ENCODE data around the gene YBX1. TPM values are rescaled to one million over a fixed set of nuclear protein-coding genes. Genes with fewer than 3 reads are reported as not detected.

The YBX1 gene
- total RNA-seq, 1 donor, result 491 TPM

GRCh38 chr1:42739753-42740700 is 57.8 kb downstream of the YBX1 start, which contains the start of gene CLDN19:
Gene CLDN19, minus strand, starts transcription at chr1:42740236. Its CDS starts 173 bp downstream, at chr1:42740063.
- DNase-seq (ENCODE audit: insufficient read length, low spot score, missing footprints), result peak; percentile 78
- no peak within 1 kb of the TSS for H2AFZ ChIP-seq (ENCODE audit: low read length)
- H3K27me3 ChIP-seq (ENCODE audit: insufficient read depth, low read length), result no peaks in the 10 kb centered on the region

GRCh38 chr1:42740851-42741580 is 58.8 kb downstream of the YBX1 start:
- Histone ChIP-seq H3K4me3 (ENCODE audit: insufficient read depth, low read length) (no peak overlapping the region), H3K9me3 (ENCODE audit: low read depth, low read length) (no peaks in the 10 kb centered on the region), H4K20me1 (ENCODE audit: insufficient read depth, low read length) (no peaks in the 10 kb centered on the region), H2AFZ (ENCODE audit: low read length) (no peak overlapping the region), H3K4me2 (ENCODE audit: insufficient read depth, low read length) (no peak overlapping the region), H3K27ac (ENCODE audit: low read depth, low read length) (no peak overlapping the region), H3K4me1 (ENCODE audit: insufficient read depth, low read length) (no peaks in the 10 kb centered on the region), H3K36me3 (ENCODE audit: insufficient read depth, low read length) (peaks cover 6% of the 10 kb centered on the region), H3K27me3 (ENCODE audit: insufficient read depth, low read length) (no peaks in the 10 kb centered on the region), H3K79me2 (ENCODE audit: insufficient read depth, low read length) (no peaks in the 10 kb centered on the region)
- DNase-seq (ENCODE audit: insufficient read length, low spot score, missing footprints), result peak; percentile 74
- TF ChIP-seq CTCF (IDR thresholded peaks at IDR 0.05; ENCODE audit: extremely low read depth, low read depth, low read length), result no peak

More at GRCh38 chr1:42739753-42740700, 57.8 kb downstream of the YBX1 start, which contains the start of gene CLDN19:
- no peak for TF ChIP-seq CTCF (IDR thresholded peaks at IDR 0.05; ENCODE audit: extremely low read depth, low read depth, low read length)
- no peaks in the 10 kb centered on the region for H3K4me1 ChIP-seq (ENCODE audit: insufficient read depth, low read length)
- no peak within 1 kb of the TSS for H3K4me3 ChIP-seq (ENCODE audit: insufficient read depth, low read length)
- no peaks in the 10 kb centered on the region for H3K9me3 ChIP-seq (ENCODE audit: low read depth, low read length)
- H3K79me2 ChIP-seq (ENCODE audit: insufficient read depth, low read length), result no peaks in the 10 kb centered on the region
- H3K4me2 ChIP-seq (ENCODE audit: insufficient read depth, low read length), result no peak within 1 kb of the TSS
- no peak within 1 kb of the TSS for H3K27ac ChIP-seq (ENCODE audit: low read depth, low read length)
- no peaks in the 10 kb centered on the region for H4K20me1 ChIP-seq (ENCODE audit: insufficient read depth, low read length)
- no peaks in the 10 kb centered on the region for H3K36me3 ChIP-seq (ENCODE audit: insufficient read depth, low read length)

- Histone ChIP-seq H3K27me3 (ENCODE audit: insufficient read depth, low read length) (no peaks in the 10 kb centered on the region), H3K4me1 (ENCODE audit: insufficient read depth, low read length) (no peaks in the 10 kb centered on the region), H3K27ac (ENCODE audit: low read depth, low read length) (no peak overlapping the region), H4K20me1 (ENCODE audit: insufficient read depth, low read length) (peaks cover 2% of the 10 kb centered on the region), H3K36me3 (ENCODE audit: insufficient read depth, low read length) (peaks cover 13% of the 10 kb centered on the region), H2AFZ (ENCODE audit: low read length) (no peak overlapping the region), H3K9me3 (ENCODE audit: low read depth, low read length) (no peaks in the 10 kb centered on the region), H3K4me3 (ENCODE audit: insufficient read depth, low read length) (no peak overlapping the region), H3K4me2 (ENCODE audit: insufficient read depth, low read length) (no peak overlapping the region), H3K79me2 (ENCODE audit: insufficient read depth, low read length) (no peaks in the 10 kb centered on the region)
- TF ChIP-seq CTCF (IDR thresholded peaks at IDR 0.05; ENCODE audit: extremely low read depth, low read depth, low read length), result no peak
- DNase-seq (ENCODE audit: insufficient read length, low spot score, missing footprints), result peak; percentile 58
These were observed 59.5 kb downstream of the YBX1 start for GRCh38 chr1:42741706-42742105.

GRCh38 chr1:42742141-42742540 is 59.9 kb downstream of the YBX1 start:
- Histone ChIP-seq H2AFZ (ENCODE audit: low read length) (no peak overlapping the region), H3K36me3 (ENCODE audit: insufficient read depth, low read length) (peaks cover 17% of the 10 kb centered on the region), H3K27me3 (ENCODE audit: insufficient read depth, low read length) (no peaks in the 10 kb centered on the region), H3K4me2 (ENCODE audit: insufficient read depth, low read length) (no peak overlapping the region), H3K27ac (ENCODE audit: low read depth, low read length) (no peak overlapping the region), H3K4me1 (ENCODE audit: insufficient read depth, low read length) (no peaks in the 10 kb centered on the region), H3K4me3 (ENCODE audit: insufficient read depth, low read length) (no peak overlapping the region), H3K9me3 (ENCODE audit: low read depth, low read length) (no peaks in the 10 kb centered on the region), H3K79me2 (ENCODE audit: insufficient read depth, low read length) (no peaks in the 10 kb centered on the region), H4K20me1 (ENCODE audit: insufficient read depth, low read length) (peaks cover 5% of the 10 kb centered on the region)
- DNase-seq (ENCODE audit: insufficient read length, low spot score, missing footprints), result peak; percentile 60
- no peak for TF ChIP-seq CTCF (IDR thresholded peaks at IDR 0.05; ENCODE audit: extremely low read depth, low read depth, low read length)
